SU-DHL-6 (cell line): ENCODE results near the gene CTNS.

ENCODE experiments used
- CTCF ChIP-seq: fragments of 200-600 bp; sonication (generic); IDR thresholded peaks from one replicate; pipeline ENCODE4 v1.5.1; 2017; ENCODE audit warnings: antibody characterized with exemption, mild to moderate bottlenecking, low read length, moderate library complexity; ENCODE audit not compliant: insufficient read depth, poor library complexity, severe bottlenecking
- EZH2phosphoT487 ChIP-seq: fragments of 200-600 bp; sonication (generic), shearing (Covaris generic); conservative IDR thresholded peaks from 2 replicates; pipeline ENCODE4 v1.6.1; 2018; ENCODE audit warnings: mild to moderate bottlenecking, antibody characterized with exemption, low read length, moderate library complexity, mixed read lengths

GRCh38 chr17:3691617-3692067 lies 55.1 kb downstream of the CTNS start:
- TF ChIP-seq CTCF (no peak), EZH2phosphoT487 (no peak)
